ENCODE results near the gene HDAC7.
A peak's percentile ranks its signal among the peaks of the same experiment; 100 is the strongest.

HDAC7 gene

DNA sequence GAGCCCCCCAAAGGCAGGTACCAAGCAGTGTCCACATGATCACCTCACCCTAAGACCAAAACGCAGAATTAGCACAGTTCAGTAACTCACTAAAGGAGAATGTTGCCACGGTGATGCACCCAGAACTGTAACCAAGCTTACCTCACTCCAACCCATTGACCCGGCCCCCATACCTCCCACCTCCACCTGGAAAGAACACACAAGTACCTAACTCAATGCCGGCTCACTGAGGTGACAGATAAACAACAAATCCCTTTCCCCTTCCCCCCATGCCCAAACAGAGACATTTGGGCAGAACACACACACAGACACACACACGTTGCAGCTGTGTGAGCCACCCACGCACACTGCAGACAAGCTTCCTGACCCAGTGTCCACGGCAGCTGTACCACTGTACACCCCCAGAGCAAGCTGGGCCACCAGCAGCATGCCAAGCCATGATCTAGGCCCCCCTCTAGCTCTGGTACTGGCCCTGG, 62.3 kb downstream of the HDAC7 start:
- Histone ChIP-seq H3K27me3 (ENCODE audit: control insufficient read depth, insufficient read depth, low read length) (no peaks in the 10 kb centered on the region), H3K36me3 (ENCODE audit: control insufficient read depth, insufficient read depth, low read length) (no peaks in the 10 kb centered on the region), H3K4me1 (peaks cover 65% of the 10 kb centered on the region), H3K9ac (peak overlapping the region; percentile 78), H3K4me2 (ENCODE audit: low read length) (peak overlapping the region; percentile 87), H3K4me3 (ENCODE audit: low read depth, low read length) (peak overlapping the region; percentile 68), H2AFZ (peak overlapping the region; percentile 91), H3K79me2 (peaks cover 32% of the 10 kb centered on the region), H3K27ac (peak overlapping the region; percentile 94), H3K9me3 (ENCODE audit: control insufficient read depth, low read length) (no peaks in the 10 kb centered on the region)
- TF ChIP-seq, protein P1, sequence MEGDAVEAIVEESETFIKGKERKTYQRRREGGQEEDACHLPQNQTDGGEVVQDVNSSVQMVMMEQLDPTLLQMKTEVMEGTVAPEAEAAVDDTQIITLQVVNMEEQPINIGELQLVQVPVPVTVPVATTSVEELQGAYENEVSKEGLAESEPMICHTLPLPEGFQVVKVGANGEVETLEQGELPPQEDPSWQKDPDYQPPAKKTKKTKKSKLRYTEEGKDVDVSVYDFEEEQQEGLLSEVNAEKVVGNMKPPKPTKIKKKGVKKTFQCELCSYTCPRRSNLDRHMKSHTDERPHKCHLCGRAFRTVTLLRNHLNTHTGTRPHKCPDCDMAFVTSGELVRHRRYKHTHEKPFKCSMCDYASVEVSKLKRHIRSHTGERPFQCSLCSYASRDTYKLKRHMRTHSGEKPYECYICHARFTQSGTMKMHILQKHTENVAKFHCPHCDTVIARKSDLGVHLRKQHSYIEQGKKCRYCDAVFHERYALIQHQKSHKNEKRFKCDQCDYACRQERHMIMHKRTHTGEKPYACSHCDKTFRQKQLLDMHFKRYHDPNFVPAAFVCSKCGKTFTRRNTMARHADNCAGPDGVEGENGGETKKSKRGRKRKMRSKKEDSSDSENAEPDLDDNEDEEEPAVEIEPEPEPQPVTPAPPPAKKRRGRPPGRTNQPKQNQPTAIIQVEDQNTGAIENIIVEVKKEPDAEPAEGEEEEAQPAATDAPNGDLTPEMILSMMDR (IDR thresholded peaks at IDR 0.05) = no peak

- H3K27ac ChIP-seq = peak overlapping the region; percentile 94
- no peaks in the 10 kb centered on the region for H3K9me3 ChIP-seq (ENCODE audit: control insufficient read depth, low read length)
- TF ChIP-seq, protein P1 (IDR thresholded peaks at IDR 0.05) = no peak
- H2AFZ ChIP-seq = peak overlapping the region; percentile 35
- no peaks in the 10 kb centered on the region for H3K27me3 ChIP-seq (ENCODE audit: control insufficient read depth, insufficient read depth, low read length)
- peak overlapping the region; percentile 3 for H3K4me2 ChIP-seq (ENCODE audit: low read length)
- peak overlapping the region; percentile 18 for H3K4me3 ChIP-seq (ENCODE audit: low read depth, low read length)
- H3K79me2 ChIP-seq = peaks cover 36% of the 10 kb centered on the region
- H3K4me1 ChIP-seq = peaks cover 56% of the 10 kb centered on the region
- no peaks in the 10 kb centered on the region for H3K36me3 ChIP-seq (ENCODE audit: control insufficient read depth, insufficient read depth, low read length)
- H3K9ac ChIP-seq = no peak overlapping the region
Measured at GRCh38 chr12:47755655-47756562, 63.8 kb downstream of the HDAC7 start.

DNA sequence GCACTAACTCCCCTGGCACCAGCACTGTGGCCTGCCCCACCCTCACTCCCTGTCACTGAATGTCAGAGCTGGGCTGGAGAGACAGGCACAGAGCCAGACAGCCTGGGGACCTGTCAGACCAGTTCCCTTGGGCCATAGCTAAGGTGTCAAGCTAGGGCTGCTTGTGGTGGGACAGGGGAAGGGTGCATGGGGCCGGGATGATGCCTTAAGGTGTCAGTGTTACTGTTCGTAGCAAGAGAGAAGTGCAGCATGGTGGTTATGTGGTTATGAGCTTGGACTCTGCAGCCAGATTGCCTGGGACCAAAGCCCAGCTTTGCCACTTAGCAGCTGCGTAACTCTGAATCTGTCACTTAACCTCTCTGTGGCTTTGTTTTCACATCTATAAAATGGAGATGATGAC, 64.8 kb downstream of the HDAC7 start:
- Histone ChIP-seq H3K36me3 (ENCODE audit: control insufficient read depth, insufficient read depth, low read length) (no peaks in the 10 kb centered on the region), H3K79me2 (peaks cover 36% of the 10 kb centered on the region), H3K27me3 (ENCODE audit: control insufficient read depth, insufficient read depth, low read length) (no peaks in the 10 kb centered on the region), H3K9ac (no peak overlapping the region), H3K4me1 (peaks cover 59% of the 10 kb centered on the region), H2AFZ (no peak overlapping the region), H3K27ac (peak overlapping the region; percentile 94), H3K9me3 (ENCODE audit: control insufficient read depth, low read length) (no peaks in the 10 kb centered on the region), H3K4me3 (ENCODE audit: low read depth, low read length) (no peak overlapping the region), H3K4me2 (ENCODE audit: low read length) (no peak overlapping the region)
- TF ChIP-seq, protein P1 (IDR thresholded peaks at IDR 0.05) = no peak

GRCh38 chr12:47754126-47754525, 65.6 kb downstream of the HDAC7 start:
- peaks cover 62% of the 10 kb centered on the region for H3K4me1 ChIP-seq
- H3K4me3 ChIP-seq (ENCODE audit: low read depth, low read length) = no peak overlapping the region
- H3K36me3 ChIP-seq (ENCODE audit: control insufficient read depth, insufficient read depth, low read length) = no peaks in the 10 kb centered on the region
- peak overlapping the region; percentile 10 for H3K4me2 ChIP-seq (ENCODE audit: low read length)
- no peaks in the 10 kb centered on the region for H3K27me3 ChIP-seq (ENCODE audit: control insufficient read depth, insufficient read depth, low read length)
- H3K27ac ChIP-seq = peak overlapping the region; percentile 94
- peaks cover 36% of the 10 kb centered on the region for H3K79me2 ChIP-seq
- H2AFZ ChIP-seq = peak overlapping the region; percentile 35
- no peak overlapping the region for H3K9ac ChIP-seq
- TF ChIP-seq, protein P1 (IDR thresholded peaks at IDR 0.05) = no peak
- no peaks in the 10 kb centered on the region for H3K9me3 ChIP-seq (ENCODE audit: control insufficient read depth, low read length)

Data from parathyroid adenoma (tissue), 2 donors.